SJCRH30 (cell line): Measurements from ENCODE around the gene CD302. TPM values are rescaled to one million over a fixed set of nuclear protein-coding genes. Genes with fewer than 3 reads are reported as not detected.
"Not testable (repeated sequence)": the region's sequence is repeated elsewhere in the genome, so short reads cannot be mapped to it uniquely, and the experiment has no call there.

Experiments
- DNase-seq, 2 experiments: peaks; one replicate each; pipeline ENCODE4 v3.0.0-alpha.2; 2015 to 2020
- H3K27ac ChIP-seq: fragments of 250-450 bp; sonication (Bioruptor Pico); 2 replicates; pipeline ENCODE4 v1.5.1; 2020; ENCODE audit warnings: mild to moderate bottlenecking, moderate library complexity
- H3K27me3 ChIP-seq: fragments of 250-450 bp; sonication (Bioruptor Pico); 2 replicates; pipeline ENCODE4 v1.5.1; 2020; ENCODE audit warnings: mild to moderate bottlenecking, moderate library complexity
- H3K36me3 ChIP-seq: fragments of 250-450 bp; sonication (Bioruptor Pico); 2 replicates; pipeline ENCODE4 v1.5.1; 2020; ENCODE audit warnings: mild to moderate bottlenecking, moderate library complexity
- H3K4me1 ChIP-seq: fragments of 250-450 bp; sonication (Bioruptor Pico); 2 replicates; pipeline ENCODE4 v1.5.1; 2020; ENCODE audit warnings: mild to moderate bottlenecking, moderate library complexity
- H3K4me3 ChIP-seq: fragments of 250-450 bp; sonication (Bioruptor Pico); 2 replicates; pipeline ENCODE4 v1.5.1; 2020; ENCODE audit warnings: mild to moderate bottlenecking, moderate library complexity
- H3K9me3 ChIP-seq: fragments of 250-450 bp; sonication (Bioruptor Pico); replicated peaks from 2 replicates; pipeline ENCODE4 v1.5.1; 2020; ENCODE audit warnings: mild to moderate bottlenecking, moderate library complexity
- total RNA-seq: library from RNA; depleted of rRNA; stranded (reverse); fragments of >200 nt; shearing (Covaris generic); gene quantifications from 2 replicates; pipeline ENCODE4 v1.2.3, GENCODE V29; 2014

Gene CD302
- total RNA-seq, 1 experiment from 2014 or later = 1.8 TPM

GRCh38 chr2:159803235-159803962 is 5.4 kb upstream of the CD302 start:
- no peak overlapping the region for H3K4me3 ChIP-seq
- no peaks in the 10 kb centered on the region for H3K4me1 ChIP-seq
- H3K9me3 ChIP-seq = no peaks in the 10 kb centered on the region
- DNase-seq = no peak
- H3K36me3 ChIP-seq = no peaks in the 10 kb centered on the region
- no peak overlapping the region for H3K27ac ChIP-seq
- no peaks in the 10 kb centered on the region for H3K27me3 ChIP-seq

DNA sequence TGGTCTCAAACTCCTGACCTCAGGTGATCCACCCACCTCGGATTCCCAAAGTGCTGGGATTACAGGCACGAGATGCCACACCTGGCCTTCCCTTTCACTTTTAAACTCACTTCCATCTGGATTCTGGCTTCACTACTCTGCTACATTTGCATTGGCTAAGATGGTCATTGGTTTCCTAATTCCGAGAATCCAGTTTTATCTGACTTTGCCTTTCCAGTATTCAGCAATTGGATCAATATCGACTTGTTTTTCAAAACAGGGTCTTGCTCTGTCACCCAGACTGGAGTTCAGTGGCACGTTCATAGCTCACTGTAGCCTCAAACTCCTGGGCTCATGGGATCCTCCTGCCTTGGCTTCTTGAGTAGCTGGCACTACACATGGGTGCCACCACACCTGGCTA is 4.7 kb upstream of the CD302 start:
- no peak for DNase-seq
- Histone ChIP-seq H3K27ac (no peak overlapping the region), H3K27me3 (no peaks in the 10 kb centered on the region), H3K9me3 (no peaks in the 10 kb centered on the region), H3K36me3 (no peaks in the 10 kb centered on the region), H3K4me3 (no peak overlapping the region), H3K4me1 (no peaks in the 10 kb centered on the region)

- Histone ChIP-seq H3K27ac (no peak overlapping the region), H3K36me3 (no peaks in the 10 kb centered on the region), H3K4me1 (no peaks in the 10 kb centered on the region; the same call in 1 of the 2 replicates), H3K27me3 (no peaks in the 10 kb centered on the region), H3K9me3 (no peaks in the 10 kb centered on the region), H3K4me3 (no peak overlapping the region)
- DNase-seq = no peak
Measured at GRCh38 chr2:159799833-159800232, 1.8 kb upstream of the CD302 start.

- Histone ChIP-seq H3K36me3 (no peaks in the 10 kb centered on the region), H3K4me1 (no peaks in the 10 kb centered on the region; the same call in 1 of the 2 replicates)
Measured at GRCh38 chr2:159798376-159798725, 343 bp upstream of the CD302 start.

GRCh38 chr2:159797225-159797542 is 824 bp downstream of the CD302 start:
- no peaks in the 10 kb centered on the region; the same call in 1 of the 2 replicates for H3K4me1 ChIP-seq
- H3K27me3 ChIP-seq = no peaks in the 10 kb centered on the region
- H3K27ac ChIP-seq = no peak overlapping the region
- H3K4me3 ChIP-seq = peak overlapping the region; percentile 58
- DNase-seq = no peak
- H3K36me3 ChIP-seq = no peaks in the 10 kb centered on the region
- H3K9me3 ChIP-seq = no peaks in the 10 kb centered on the region

More at GRCh38 chr2:159798376-159798725, 343 bp upstream of the CD302 start:
- no peaks in the 10 kb centered on the region for H3K27me3 ChIP-seq
- H3K9me3 ChIP-seq = no peaks in the 10 kb centered on the region
- no peak for DNase-seq
- H3K4me3 ChIP-seq = peak overlapping the region; percentile 58
- no peak overlapping the region for H3K27ac ChIP-seq

GRCh38 chr2:159795841-159796690 is 1.9 kb downstream of the CD302 start:
- no peak for DNase-seq
- Histone ChIP-seq H3K36me3 (no peaks in the 10 kb centered on the region), H3K9me3 (no peaks in the 10 kb centered on the region), H3K27ac (no peak overlapping the region), H3K27me3 (no peaks in the 10 kb centered on the region), H3K4me1 (no peaks in the 10 kb centered on the region; the same call in 1 of the 2 replicates), H3K4me3 (no peak overlapping the region)

- H3K27ac ChIP-seq = no peak overlapping the region
- H3K9me3 ChIP-seq = no peaks in the 10 kb centered on the region
- DNase-seq = no peak
- H3K27me3 ChIP-seq = no peaks in the 10 kb centered on the region
- no peaks in the 10 kb centered on the region; the same call in 1 of the 2 replicates for H3K4me1 ChIP-seq
- H3K4me3 ChIP-seq = no peak overlapping the region
- H3K36me3 ChIP-seq = no peaks in the 10 kb centered on the region
Measured at GRCh38 chr2:159793326-159793725, 4.7 kb downstream of the CD302 start.

- DNase-seq = no peak
- no peak overlapping the region for H3K4me3 ChIP-seq
- no peak overlapping the region for H3K27ac ChIP-seq
- H3K36me3 ChIP-seq = no peaks in the 10 kb centered on the region
- no peaks in the 10 kb centered on the region; the same call in 1 of the 2 replicates for H3K4me1 ChIP-seq
- H3K27me3 ChIP-seq = no peaks in the 10 kb centered on the region
- H3K9me3 ChIP-seq = no peaks in the 10 kb centered on the region
Measured at GRCh38 chr2:159792599-159792998, 5.4 kb downstream of the CD302 start.

- no peaks in the 10 kb centered on the region; the same call in 1 of the 2 replicates for H3K4me1 ChIP-seq
- DNase-seq = no peak
- H3K9me3 ChIP-seq = no peaks in the 10 kb centered on the region
- no peak overlapping the region for H3K4me3 ChIP-seq
- no peaks in the 10 kb centered on the region for H3K27me3 ChIP-seq
- H3K27ac ChIP-seq = no peak overlapping the region
- no peaks in the 10 kb centered on the region for H3K36me3 ChIP-seq
Measured at GRCh38 chr2:159792036-159792435, 6.0 kb downstream of the CD302 start.

DNA sequence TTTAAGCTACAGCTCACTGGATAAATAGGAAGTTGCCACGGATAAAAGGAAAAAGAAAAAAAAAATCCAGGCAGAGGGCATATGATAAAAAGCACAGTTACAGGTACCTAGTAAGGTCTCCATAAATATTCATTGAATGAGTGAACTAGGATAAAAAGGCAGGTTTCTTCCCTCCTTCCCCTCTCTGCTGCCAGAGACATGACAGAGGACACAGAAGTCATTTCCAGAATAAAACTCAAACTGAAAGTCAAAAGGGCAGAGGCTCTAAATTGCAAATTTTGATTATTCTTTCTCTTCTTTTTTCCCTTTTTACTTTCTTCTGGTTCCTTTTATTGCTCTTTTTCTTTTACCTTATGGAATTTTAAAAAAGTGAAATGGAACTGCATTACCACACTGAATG is 7.7 kb downstream of the CD302 start:
- H3K4me1 ChIP-seq = no peaks in the 10 kb centered on the region
- no peak for DNase-seq
- no peak overlapping the region for H3K4me3 ChIP-seq
- H3K9me3 ChIP-seq = no peaks in the 10 kb centered on the region
- no peaks in the 10 kb centered on the region for H3K27me3 ChIP-seq
- no peaks in the 10 kb centered on the region for H3K36me3 ChIP-seq
- H3K27ac ChIP-seq = no peak overlapping the region

GRCh38 chr2:159788253-159788652 is 9.8 kb downstream of the CD302 start:
- H3K4me1 ChIP-seq = no peaks in the 10 kb centered on the region
- DNase-seq = no peak
- H3K4me3 ChIP-seq = no peak overlapping the region
- no peaks in the 10 kb centered on the region for H3K9me3 ChIP-seq
- H3K36me3 ChIP-seq = no peaks in the 10 kb centered on the region
- no peaks in the 10 kb centered on the region for H3K27me3 ChIP-seq
- no peak overlapping the region for H3K27ac ChIP-seq

DNA sequence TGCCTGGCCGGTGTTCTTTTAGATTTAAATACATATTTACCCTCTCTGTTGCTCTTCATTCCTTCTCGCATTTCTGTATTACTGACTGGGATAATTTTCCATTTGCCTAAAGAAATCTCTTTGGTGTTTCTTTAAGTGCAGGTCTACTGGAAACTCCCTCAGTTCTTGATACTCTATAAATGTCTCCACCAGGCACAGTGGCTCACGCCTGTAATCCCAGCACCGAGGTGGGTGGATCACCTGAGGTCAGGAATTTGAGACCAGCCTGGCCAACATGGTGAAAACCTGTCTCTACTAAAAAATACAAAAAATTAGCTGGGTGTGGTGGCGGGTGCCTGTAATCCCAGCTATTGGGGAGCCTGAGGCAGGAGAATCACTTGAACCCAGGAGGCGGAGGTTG is 10.4 kb downstream of the CD302 start:
- H3K36me3 ChIP-seq, H3K27ac ChIP-seq, DNase-seq, H3K27me3 ChIP-seq, H3K9me3 ChIP-seq, H3K4me3 ChIP-seq, H3K4me1 ChIP-seq: not testable (repeated sequence)

DNA sequence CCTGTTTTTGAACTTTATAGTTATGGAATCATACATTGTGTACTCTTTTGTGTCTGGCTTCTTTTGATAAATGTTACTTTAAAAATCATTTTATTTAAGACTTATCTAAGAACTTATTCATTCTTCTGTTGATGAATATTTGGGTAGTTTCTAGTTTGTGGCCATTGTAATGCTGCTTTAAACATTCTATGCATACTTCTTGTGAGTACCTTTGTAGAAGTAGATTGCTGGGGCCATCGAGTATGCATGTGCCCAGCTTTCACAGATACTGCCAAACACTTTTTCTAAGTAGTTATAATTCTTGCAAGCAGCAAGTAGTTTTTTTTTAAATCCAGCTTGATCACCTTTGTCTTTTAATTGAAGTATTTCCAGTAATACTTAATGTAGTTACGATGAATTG is 11.1 kb downstream of the CD302 start:
- Histone ChIP-seq H3K27me3 (no peaks in the 10 kb centered on the region), H3K27ac (no peak overlapping the region), H3K36me3 (no peaks in the 10 kb centered on the region), H3K9me3 (no peaks in the 10 kb centered on the region), H3K4me1 (no peaks in the 10 kb centered on the region), H3K4me3 (no peak overlapping the region)
- no peak for DNase-seq

GRCh38 chr2:159785195-159785594 is 12.8 kb downstream of the CD302 start:
- H3K27me3 ChIP-seq = no peaks in the 10 kb centered on the region
- H3K27ac ChIP-seq = no peak overlapping the region
- H3K36me3 ChIP-seq = no peaks in the 10 kb centered on the region
- H3K9me3 ChIP-seq = no peaks in the 10 kb centered on the region
- DNase-seq = no peak
- no peak overlapping the region for H3K4me3 ChIP-seq
- H3K4me1 ChIP-seq = no peaks in the 10 kb centered on the region

DNA sequence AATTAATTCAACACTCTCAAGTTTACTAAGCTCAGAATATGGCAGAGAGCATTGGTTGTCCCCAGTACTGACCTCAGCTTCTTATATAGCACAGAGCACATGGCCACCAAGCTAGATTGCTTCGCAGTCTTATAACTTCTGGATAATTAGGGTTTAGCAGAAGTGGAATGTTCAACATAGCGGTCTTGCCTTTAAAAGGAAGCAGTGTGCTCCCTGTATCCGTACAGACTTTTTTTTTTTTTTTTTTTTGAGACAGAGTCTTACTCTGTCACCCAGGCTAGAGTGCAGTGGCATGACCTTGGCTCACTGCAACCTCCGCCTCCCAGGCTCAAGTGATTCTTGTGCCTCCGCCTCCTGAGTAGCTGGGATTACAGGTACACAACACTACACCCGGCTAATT is 13.3 kb downstream of the CD302 start:
- H3K36me3 ChIP-seq, H3K4me1 ChIP-seq, DNase-seq, H3K27ac ChIP-seq, H3K9me3 ChIP-seq, H3K4me3 ChIP-seq, H3K27me3 ChIP-seq: not testable (repeated sequence)
